ENCODE results near the gene HNRNPA3.
"Not testable (repeated sequence)": the region's sequence is repeated elsewhere in the genome, so short reads cannot be mapped to it uniquely, and the experiment has no call there.

The HNRNPA3 gene

GRCh38 chr2:177257471-177257870 is 44.9 kb downstream of the HNRNPA3 start:
- no peak for DNase-seq

GRCh38 chr2:177258059-177258458 is 45.5 kb downstream of the HNRNPA3 start:
- no peak for DNase-seq

- no peak for DNase-seq
Observed at GRCh38 chr2:177260379-177260778, 47.8 kb downstream of the HNRNPA3 start.

GRCh38 chr2:177261116-177262060 is 48.8 kb downstream of the HNRNPA3 start:
- DNase-seq = no peak

GRCh38 chr2:177262092-177262491 is 49.5 kb downstream of the HNRNPA3 start:
- DNase-seq = peak; percentile 33 to 34

- no peak for DNase-seq
Observed at GRCh38 chr2:177262958-177263450, 50.4 kb downstream of the HNRNPA3 start.

GRCh38 chr2:177263451-177264208 is 51.0 kb downstream of the HNRNPA3 start:
- DNase-seq = peak; percentile 94 to 98

- no peak for DNase-seq
Observed at GRCh38 chr2:177264209-177264692, 51.7 kb downstream of the HNRNPA3 start.

- peak; percentile 93 for DNase-seq
Observed at GRCh38 chr2:177264693-177265587, 52.3 kb downstream of the HNRNPA3 start, which contains the start of gene NFE2L2. NFE2L2 (minus strand) TSS chr2:177264727; CDS start chr2:177264576, 151 bp downstream.

GRCh38 chr2:177265824-177266817 is 53.5 kb downstream of the HNRNPA3 start:
- peak; percentile 23 to 56 for DNase-seq

- not testable (repeated sequence) for DNase-seq
Observed at GRCh38 chr2:177266955-177267354, 54.4 kb downstream of the HNRNPA3 start.

GRCh38 chr2:177268187-177268871 is 55.7 kb downstream of the HNRNPA3 start:
- DNase-seq = no peak

- DNase-seq = no peak
Observed at GRCh38 chr2:177268901-177269300, 56.3 kb downstream of the HNRNPA3 start.

GRCh38 chr2:177270531-177270930 is 57.9 kb downstream of the HNRNPA3 start:
- no peak for DNase-seq

- DNase-seq = no peak
Observed at GRCh38 chr2:177271981-177272666, 59.5 kb downstream of the HNRNPA3 start.

GRCh38 chr2:177272765-177273164 is 60.2 kb downstream of the HNRNPA3 start:
- no peak for DNase-seq

- DNase-seq = no peak
Observed at GRCh38 chr2:177273408-177273807, 60.8 kb downstream of the HNRNPA3 start.
